K562 (cell line): ENCODE measurements around the gene KCNK4. TPM values are rescaled to one million over a fixed set of nuclear protein-coding genes. Genes with fewer than 3 reads are reported as not detected.

Experiments used
- E2F4 ChIP-seq: sonication (generic); formaldehyde crosslinking; IDR thresholded peaks from 2 replicates; pipeline ENCODE4 v1.8.0; 2022; ENCODE audit warnings: mild to moderate bottlenecking, low read depth, missing genetic modification reagents
- ELF4 ChIP-seq: fragments of 450-650 bp; formaldehyde crosslinking; IDR thresholded peaks from 2 replicates; pipeline ENCODE4 v1.4.0; 2022; ENCODE audit warnings: missing genetic modification characterization
- SP1 ChIP-seq: sonication (generic); formaldehyde crosslinking; IDR thresholded peaks from 2 replicates; pipeline ENCODE4 v1.8.1; 2022; ENCODE audit warnings: mild to moderate bottlenecking, missing genetic modification reagents
- SPI1 ChIP-seq: IDR thresholded peaks from 2 replicates; pipeline ENCODE4 v1.6.1; 2011; ENCODE audit warnings: low read depth, low read length, control low read depth, borderline replicate concordance
- STAT5B ChIP-seq: fragments of 250-450 bp; sonication (Bioruptor Pico); IDR thresholded peaks from 2 replicates; pipeline ENCODE4 v1.8.0; 2021; ENCODE audit warnings: mild to moderate bottlenecking, inconsistent platforms
- ZBTB26 ChIP-seq: fragments of 450-650 bp; formaldehyde crosslinking; IDR thresholded peaks from 2 replicates; pipeline ENCODE4 v1.4.0; 2022; ENCODE audit warnings: missing genetic modification characterization
- ZKSCAN3 ChIP-seq: fragments of 250-450 bp; sonication (Bioruptor Pico); IDR thresholded peaks from 2 replicates; pipeline ENCODE4 v1.4.0; 2020
- ZNF583 ChIP-seq: fragments of 250-450 bp; sonication (Bioruptor Pico); IDR thresholded peaks from 2 replicates; pipeline ENCODE4 v1.4.0; 2020
- polyA plus RNA-seq, 8 experiments: library from polyadenylated mRNA; depleted of rRNA in 4 of 8; stranded (reverse) in 5 of 8; unstranded in 3 of 8; fragments of >200 nt; fragmentation: Nextera tagmentation in 2 of 8; fragmentation: Illumina TruSeq in 1 of 8; extraction: Ambion mirVana in 2 of 8; extraction: Trizol in 1 of 8; gene quantifications; 2 replicates each; pipeline versions ENCODE4 v1.2.1 to v1.2.3, GENCODE V29; 2011 to 2014; ENCODE audit warnings: inconsistent platforms in 1 of 8, missing spikeins in 1 of 8
- total RNA-seq, 7 experiments: library from RNA; depleted of rRNA in 6 of 7; stranded (reverse); fragments of >200 nt in 6 of 7; fragmentation: Illumina TruSeq in 2 of 7; extraction: Trizol in 2 of 7; gene quantifications; 2 replicates each; pipeline versions ENCODE4 v1.2.1 to v1.2.3, GENCODE V29; 2011 to 2021; ENCODE audit warnings: low replicate concordance in 1 of 7

KCNK4 gene
- total and polyA plus RNA-seq, 9 of the 15 experiments (the other 6 are each of a cell fraction or from before 2014, with no cell fraction given): not detected

GRCh38 chr11:64306563-64306875 is 15.4 kb downstream of the KCNK4 start (continued):
- TF ChIP-seq E2F4 (CRISPR knock-in tag) (0 out of 2 replicates have a peak, but pooled peaks have one; percentile 0), ZBTB26 (CRISPR knock-in tag) (peak; percentile 83; the same call in 1 of the 2 replicates), ZKSCAN3 (CRISPR knock-in tag) (no peak), SP1 (CRISPR knock-in tag) (peak; percentile 11; the same call in 1 of the 2 replicates), SPI1 (no peak), STAT5B (CRISPR knock-in tag) (no peak), ZNF583 (CRISPR knock-in tag) (no peak), ELF4 (CRISPR knock-in tag) (0 out of 2 replicates have a peak, but pooled peaks have one; percentile 55)
